Measurements from ENCODE around the gene FXYD3.

GRCh38 chr19:35081201-35081600 is 34.4 kb upstream of the FXYD3 start:
- TF ChIP-seq CTCF (IDR thresholded peaks at IDR 0.05; ENCODE audit: insufficient read depth, low read depth, low read length), result no peak
- no peak for TF ChIP-seq EZH2 (IDR thresholded peaks at IDR 0.05; ENCODE audit: insufficient read depth, low read length)

All from astrocyte (in vitro differentiated cells and primary cell).